Kidney epithelial cell (primary cell): Measurements from ENCODE around the gene ODF2L. TPM values are rescaled to one million over a fixed set of nuclear protein-coding genes. Genes with fewer than 3 reads are reported as not detected.
A peak's percentile ranks its signal among the peaks of the same experiment; 100 is the strongest.

Experiments used
- DNase-seq: peaks from one replicate; pipeline ENCODE4 v3.0.0-alpha.2; 2010; ENCODE audit warnings: low read depth
- H3K27me3 ChIP-seq: 2 replicates; pipeline ENCODE4 v1.6.0; 2011; ENCODE audit warnings: low read length; ENCODE audit not compliant: control insufficient read depth, insufficient read depth
- H3K36me3 ChIP-seq: 2 replicates; pipeline ENCODE4 v1.5.1; 2011; ENCODE audit warnings: low read length; ENCODE audit not compliant: control insufficient read depth, insufficient read depth
- H3K4me3 ChIP-seq: 2 replicates; pipeline ENCODE4 v1.5.1; 2011; ENCODE audit warnings: low read depth, mild to moderate bottlenecking, control low read depth, low read length
- total RNA-seq: library from RNA; depleted of rRNA; stranded (reverse); fragments of >200 nt; gene quantifications from 2 replicates; pipeline ENCODE4 v1.2.3, GENCODE V29; 2015
- TF ChIP-seq, protein P1 (sequence below): IDR thresholded peaks from 2 replicates; pipeline ENCODE4 v1.5.1; 2011; ENCODE audit warnings: mild to moderate bottlenecking, moderate library complexity, low read length, control low read depth, inconsistent platforms; ENCODE audit not compliant: insufficient read depth, poor library complexity, severe bottlenecking

Gene ODF2L
- total RNA-seq, 1 donor from 2014 or later, result 26.4 TPM

DNA sequence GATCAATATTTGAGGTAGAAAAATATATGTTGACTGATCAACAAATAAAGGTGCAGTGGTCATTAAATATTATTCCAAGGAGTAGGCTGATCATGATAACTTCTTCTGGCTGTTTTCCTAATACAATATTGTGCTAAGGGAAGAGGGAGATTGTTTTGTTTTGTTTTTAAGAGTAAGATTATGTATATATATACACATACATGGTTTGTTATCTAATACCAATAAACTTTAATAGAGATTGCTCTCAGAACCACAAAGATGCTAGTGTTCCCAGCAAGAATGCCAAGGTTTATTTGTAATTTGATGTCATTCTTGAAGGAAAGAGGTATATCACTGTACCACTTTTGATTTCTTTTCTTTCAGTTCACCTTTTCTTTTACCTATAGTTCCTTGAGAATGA is 37.9 kb upstream of the ODF2L start:
- H3K36me3 ChIP-seq, result no peaks in the 10 kb centered on the region
- no peak overlapping the region for H3K4me3 ChIP-seq
- TF ChIP-seq, protein P1, sequence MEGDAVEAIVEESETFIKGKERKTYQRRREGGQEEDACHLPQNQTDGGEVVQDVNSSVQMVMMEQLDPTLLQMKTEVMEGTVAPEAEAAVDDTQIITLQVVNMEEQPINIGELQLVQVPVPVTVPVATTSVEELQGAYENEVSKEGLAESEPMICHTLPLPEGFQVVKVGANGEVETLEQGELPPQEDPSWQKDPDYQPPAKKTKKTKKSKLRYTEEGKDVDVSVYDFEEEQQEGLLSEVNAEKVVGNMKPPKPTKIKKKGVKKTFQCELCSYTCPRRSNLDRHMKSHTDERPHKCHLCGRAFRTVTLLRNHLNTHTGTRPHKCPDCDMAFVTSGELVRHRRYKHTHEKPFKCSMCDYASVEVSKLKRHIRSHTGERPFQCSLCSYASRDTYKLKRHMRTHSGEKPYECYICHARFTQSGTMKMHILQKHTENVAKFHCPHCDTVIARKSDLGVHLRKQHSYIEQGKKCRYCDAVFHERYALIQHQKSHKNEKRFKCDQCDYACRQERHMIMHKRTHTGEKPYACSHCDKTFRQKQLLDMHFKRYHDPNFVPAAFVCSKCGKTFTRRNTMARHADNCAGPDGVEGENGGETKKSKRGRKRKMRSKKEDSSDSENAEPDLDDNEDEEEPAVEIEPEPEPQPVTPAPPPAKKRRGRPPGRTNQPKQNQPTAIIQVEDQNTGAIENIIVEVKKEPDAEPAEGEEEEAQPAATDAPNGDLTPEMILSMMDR, result no peak
- no peaks in the 10 kb centered on the region for H3K27me3 ChIP-seq
- no peak for DNase-seq

DNA sequence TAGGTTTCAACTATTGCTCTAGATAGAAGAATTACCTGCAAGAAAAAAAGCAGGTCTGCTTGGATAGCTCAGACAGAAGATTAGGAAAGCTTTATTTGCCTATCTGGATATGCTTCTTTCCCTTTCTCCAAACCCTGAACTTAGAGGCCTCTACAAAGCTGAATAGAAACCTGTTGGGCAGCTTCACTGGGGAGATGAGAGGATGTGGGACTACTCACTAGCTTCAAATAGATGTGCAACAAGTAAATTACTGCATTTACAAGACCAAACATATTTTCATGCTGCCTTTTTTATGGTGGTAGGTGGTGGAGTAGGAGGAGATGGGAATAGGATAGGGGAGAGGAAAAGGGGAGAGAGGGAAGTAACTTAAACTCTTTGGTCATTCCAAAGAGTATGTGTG is 34.3 kb upstream of the ODF2L start:
- TF ChIP-seq, protein P1, result no peak
- Histone ChIP-seq H3K27me3 (no peaks in the 10 kb centered on the region), H3K4me3 (no peak overlapping the region), H3K36me3 (no peaks in the 10 kb centered on the region)
- no peak for DNase-seq

DNA sequence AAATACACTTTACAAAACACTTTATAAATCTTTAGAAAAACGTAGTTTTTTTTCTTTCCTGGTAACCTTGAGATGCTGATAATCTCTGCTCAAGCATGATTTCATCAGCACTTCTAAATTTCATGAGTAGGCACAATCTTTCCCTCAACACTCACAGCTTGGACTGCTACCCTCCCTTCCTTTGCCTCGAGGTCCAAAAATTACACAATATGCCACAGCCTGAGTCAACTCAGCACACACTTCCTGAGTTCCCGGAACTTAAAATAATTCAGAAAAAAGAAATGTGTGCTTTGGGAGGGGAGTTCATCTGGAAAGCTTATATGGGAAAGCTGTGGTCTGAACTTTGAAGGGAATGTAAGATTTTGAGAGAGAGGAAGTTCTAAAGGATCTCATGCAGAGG is 33.7 kb upstream of the ODF2L start:
- DNase-seq, result peak; percentile 79
- H3K4me3 ChIP-seq, result no peak overlapping the region
- H3K36me3 ChIP-seq, result no peaks in the 10 kb centered on the region
- no peaks in the 10 kb centered on the region for H3K27me3 ChIP-seq
- TF ChIP-seq, protein P1, result no peak

DNA sequence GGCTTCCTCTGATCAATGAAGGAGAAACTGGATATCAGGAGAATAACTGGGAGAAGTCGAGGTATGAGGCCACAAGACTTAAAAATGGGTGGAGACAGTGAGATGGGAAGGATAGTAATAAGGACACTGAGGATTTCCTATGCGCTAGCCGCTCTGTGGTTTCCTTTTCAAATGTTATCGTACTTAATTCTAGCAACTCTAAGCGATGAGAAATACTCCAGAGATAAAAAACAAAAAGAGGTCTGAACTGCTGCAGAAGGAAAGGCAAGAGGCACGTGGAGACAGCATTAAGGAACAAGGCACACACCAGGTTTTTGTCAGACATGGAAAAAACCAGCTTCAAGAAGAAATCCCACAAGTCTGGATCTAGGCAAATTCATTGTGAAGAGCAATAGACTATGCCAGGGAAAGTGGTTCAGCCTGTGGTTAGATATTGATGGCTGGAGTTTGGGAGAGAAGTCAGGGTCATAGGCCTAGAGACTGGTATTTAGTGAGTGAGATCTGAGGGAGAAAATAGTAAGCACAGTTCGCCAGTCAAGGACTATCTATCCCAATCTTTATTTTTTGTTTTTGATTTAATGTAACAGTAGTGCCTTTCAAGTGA is 33.1 kb upstream of the ODF2L start:
- no peaks in the 10 kb centered on the region for H3K27me3 ChIP-seq
- no peak overlapping the region for H3K4me3 ChIP-seq
- TF ChIP-seq, protein P1, result no peak
- no peaks in the 10 kb centered on the region for H3K36me3 ChIP-seq
- DNase-seq, result no peak

DNA sequence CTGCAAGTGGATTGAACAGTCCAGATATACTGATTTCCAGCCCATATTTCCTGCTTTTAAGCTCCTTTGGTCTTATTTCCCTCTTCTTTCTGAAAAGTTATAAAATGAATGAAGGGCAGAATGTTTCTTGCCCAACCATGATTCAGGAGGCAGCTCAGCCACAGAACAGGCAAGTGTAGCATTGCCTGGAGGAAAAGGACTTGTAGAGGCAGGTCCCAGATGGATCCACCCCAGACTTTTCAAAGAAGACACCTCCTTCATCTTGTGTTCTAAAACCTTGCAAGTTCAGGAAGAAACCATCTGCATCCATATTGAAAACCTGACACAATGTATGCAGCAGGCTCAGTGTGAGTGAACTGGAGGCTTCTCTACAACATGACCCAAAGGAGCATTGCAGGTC is 27.8 kb upstream of the ODF2L start, which contains the start of gene CLCA2:
Gene CLCA2, plus strand, starts transcription at position 299 of the 400 bp plus-strand sequence. Its CDS starts 77 bp downstream, at position 376.
- no peak for DNase-seq
- TF ChIP-seq, protein P1, result no peak
- H3K4me3 ChIP-seq, result no peak within 1 kb of the TSS

DNA sequence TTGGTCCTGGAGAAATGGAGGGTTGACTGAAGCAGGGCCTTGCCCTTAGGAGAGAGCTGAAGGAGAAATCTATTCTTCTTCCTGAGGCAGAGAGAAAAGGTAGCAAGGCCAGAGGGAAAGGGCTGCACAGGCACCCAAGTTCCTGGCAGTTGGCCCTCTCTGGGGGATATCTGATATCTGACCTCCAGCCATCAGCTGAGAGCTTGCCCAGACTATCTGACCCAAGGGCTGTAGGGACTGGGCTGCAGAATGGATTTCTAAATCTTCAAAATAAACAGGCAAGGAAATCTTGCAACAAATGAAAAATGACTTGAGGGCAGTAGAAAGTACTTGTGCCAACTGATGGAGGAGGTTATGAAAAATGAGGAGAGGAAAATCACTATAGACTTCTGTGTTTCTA is 27.4 kb upstream of the ODF2L start:
- TF ChIP-seq, protein P1, result no peak
- no peak for DNase-seq
- Histone ChIP-seq H3K4me3 (no peak overlapping the region), H3K27me3 (no peaks in the 10 kb centered on the region), H3K36me3 (no peaks in the 10 kb centered on the region)

More for the DNA sequence above, 27.8 kb upstream of the ODF2L start, which contains the start of gene CLCA2:
- no peaks in the 10 kb centered on the region for H3K36me3 ChIP-seq
- H3K27me3 ChIP-seq, result no peaks in the 10 kb centered on the region
